ENCODE measurements around the gene S100A3.
A peak's percentile ranks its signal among the peaks of the same experiment; 100 is the strongest.

The S100A3 gene

DNA sequence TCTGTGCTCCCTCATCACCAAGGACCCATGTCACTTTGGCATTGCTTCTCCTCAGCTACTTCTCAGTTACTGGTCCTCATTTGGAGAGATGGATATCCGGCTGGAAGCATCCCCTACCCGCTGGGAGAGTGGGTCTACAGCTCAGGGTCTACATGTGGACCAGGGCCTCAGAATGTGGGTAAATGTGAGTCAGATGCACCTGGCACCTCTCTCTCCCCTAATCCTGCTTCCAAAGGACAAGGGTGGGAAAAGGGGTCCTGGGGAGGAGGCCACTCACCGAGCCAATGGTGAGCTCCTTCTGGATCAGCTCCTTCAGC is 14.2 kb downstream of the S100A3 start:
- H3K4me3 ChIP-seq (ENCODE audit: control insufficient read depth, low read depth, low read length): peak overlapping the region; percentile 100
- TF ChIP-seq, protein P1, sequence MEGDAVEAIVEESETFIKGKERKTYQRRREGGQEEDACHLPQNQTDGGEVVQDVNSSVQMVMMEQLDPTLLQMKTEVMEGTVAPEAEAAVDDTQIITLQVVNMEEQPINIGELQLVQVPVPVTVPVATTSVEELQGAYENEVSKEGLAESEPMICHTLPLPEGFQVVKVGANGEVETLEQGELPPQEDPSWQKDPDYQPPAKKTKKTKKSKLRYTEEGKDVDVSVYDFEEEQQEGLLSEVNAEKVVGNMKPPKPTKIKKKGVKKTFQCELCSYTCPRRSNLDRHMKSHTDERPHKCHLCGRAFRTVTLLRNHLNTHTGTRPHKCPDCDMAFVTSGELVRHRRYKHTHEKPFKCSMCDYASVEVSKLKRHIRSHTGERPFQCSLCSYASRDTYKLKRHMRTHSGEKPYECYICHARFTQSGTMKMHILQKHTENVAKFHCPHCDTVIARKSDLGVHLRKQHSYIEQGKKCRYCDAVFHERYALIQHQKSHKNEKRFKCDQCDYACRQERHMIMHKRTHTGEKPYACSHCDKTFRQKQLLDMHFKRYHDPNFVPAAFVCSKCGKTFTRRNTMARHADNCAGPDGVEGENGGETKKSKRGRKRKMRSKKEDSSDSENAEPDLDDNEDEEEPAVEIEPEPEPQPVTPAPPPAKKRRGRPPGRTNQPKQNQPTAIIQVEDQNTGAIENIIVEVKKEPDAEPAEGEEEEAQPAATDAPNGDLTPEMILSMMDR (conservative IDR thresholded peaks at IDR 0.05; ENCODE audit: control insufficient read depth, insufficient read depth, low read depth, low read length): no peak
- DNase-seq (ENCODE audit: low read depth): no peak

DNA sequence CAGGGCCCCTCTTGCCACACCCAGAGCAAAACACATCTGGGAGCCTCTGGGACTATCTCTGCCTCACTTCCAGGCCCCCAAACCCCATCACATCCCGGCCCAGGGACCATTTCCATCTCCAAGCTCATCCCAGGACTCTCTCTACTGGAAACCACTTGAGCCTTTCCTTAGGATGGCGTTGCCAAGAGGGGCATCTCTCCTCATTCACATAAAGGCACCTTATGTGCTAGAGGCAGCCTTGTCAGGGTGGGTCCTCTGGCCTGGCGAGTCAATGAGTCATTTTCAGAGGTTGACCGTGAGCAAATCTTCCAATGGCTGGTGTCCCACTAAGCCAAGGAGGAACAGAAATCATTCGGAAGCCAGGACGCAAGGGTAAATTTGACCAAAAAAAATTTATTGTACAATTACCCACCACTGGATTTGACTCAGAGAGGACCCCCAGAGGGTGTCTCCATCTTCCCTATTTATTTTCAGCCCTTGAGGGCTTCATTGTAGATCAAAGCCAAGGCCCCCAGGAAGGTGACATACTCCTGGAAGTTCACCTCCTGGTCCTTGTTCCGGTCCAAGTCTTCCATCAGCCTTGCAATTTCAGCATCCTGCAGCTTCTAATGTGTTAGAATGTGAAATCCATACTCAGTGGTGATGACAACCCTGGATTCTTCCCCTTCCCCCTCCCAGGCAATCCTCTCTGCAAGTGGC is 14.7 kb downstream of the S100A3 start:
- DNase-seq (ENCODE audit: low read depth): peak; percentile 74
- H3K4me3 ChIP-seq (ENCODE audit: control insufficient read depth, low read depth, low read length): peak overlapping the region; percentile 100
- TF ChIP-seq, protein P1 (conservative IDR thresholded peaks at IDR 0.05; ENCODE audit: control insufficient read depth, insufficient read depth, low read depth, low read length): no peak

DNA sequence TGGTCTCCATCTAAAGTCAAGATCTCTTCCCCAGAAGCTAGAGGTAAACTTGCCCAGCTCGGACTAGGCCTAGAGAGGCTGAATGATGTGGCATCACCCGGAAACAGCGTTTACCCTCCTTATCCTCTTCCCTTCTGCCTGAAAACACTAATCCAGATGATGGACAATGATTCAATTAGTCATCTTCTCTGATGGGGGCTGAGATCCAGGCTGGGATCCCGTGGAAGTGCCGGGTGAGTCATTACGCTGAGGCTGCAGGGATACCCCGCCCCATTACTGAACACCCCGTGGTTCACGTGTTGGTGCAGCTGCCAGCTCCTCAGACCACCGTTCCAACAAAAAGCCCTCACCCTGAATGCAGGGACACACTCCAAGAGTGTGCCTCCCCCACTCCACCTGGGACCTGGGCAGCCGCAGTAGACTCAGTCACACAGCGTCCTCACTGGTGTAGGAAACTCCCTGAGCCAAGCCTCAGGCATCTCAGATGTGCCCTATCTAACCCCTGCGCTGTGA is 15.3 kb downstream of the S100A3 start:
- DNase-seq (ENCODE audit: low read depth): peak; percentile 96
- TF ChIP-seq, protein P1 (conservative IDR thresholded peaks at IDR 0.05; ENCODE audit: control insufficient read depth, insufficient read depth, low read depth, low read length): no peak
- peak overlapping the region; percentile 100 for H3K4me3 ChIP-seq (ENCODE audit: control insufficient read depth, low read depth, low read length)

DNA sequence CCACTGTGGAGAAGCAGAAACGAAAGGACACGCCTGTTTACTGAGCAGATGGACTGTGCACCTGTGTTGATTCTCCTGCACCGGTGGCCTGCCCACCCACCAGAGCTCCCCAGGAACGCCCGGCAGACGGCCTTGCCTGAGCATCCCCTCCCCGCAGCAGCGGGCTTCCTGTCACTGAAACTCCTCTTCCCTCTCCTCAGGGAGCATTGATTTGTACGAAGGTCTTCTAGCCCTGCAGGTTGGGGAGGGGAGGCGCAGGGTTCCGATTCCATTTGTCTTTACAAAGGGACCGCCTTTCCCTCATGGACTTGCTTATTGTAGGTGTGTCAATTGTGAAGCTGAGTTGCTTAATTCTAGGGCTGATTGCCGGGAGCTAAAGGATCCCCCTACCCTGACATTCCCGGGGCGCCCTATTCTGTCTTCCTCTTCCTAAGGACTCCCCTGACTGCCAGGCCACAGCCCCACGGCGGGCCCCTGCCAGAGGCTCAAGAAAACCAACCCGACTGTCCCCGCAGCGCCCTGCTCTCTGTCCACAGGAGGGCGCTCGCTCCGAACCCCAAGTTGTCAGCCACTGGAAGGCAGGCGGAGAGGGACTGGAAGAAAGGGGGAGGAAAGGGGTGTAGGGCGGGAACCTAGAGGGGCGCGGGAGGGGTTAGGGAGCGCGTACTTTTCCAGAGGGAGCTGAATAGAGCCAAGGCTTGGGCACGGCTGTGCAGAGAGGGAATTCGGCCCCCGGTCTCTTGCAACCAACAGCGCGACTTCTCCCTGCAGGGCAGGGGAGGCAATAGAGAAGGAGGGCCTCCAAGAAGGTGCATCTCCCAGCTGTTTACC is 16.1 kb downstream of the S100A3 start:
- H3K4me3 ChIP-seq (ENCODE audit: control insufficient read depth, low read depth, low read length): peak overlapping the region; percentile 100
- DNase-seq (ENCODE audit: low read depth): peak; percentile 90
- TF ChIP-seq, protein P1 (conservative IDR thresholded peaks at IDR 0.05; ENCODE audit: control insufficient read depth, insufficient read depth, low read depth, low read length): peak; percentile 73

DNA sequence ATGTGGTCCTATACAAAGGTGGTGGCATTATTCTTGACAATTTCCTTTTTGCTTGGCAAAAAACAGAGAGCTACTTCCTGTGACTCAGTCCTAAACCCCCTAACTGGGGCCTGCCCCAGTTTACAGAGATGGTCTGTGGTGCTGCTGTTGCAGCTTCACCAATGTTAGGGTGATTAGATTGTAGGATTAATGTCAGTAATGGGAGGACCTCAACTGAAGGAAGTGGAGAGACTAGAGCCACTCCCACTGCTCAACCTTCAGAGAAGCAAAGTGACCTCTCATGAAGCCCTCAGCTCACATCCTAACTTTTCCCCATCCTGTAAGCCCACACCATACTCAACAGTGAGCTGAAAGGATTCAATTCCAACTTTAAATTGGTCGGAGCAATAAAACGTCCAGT is 16.9 kb downstream of the S100A3 start:
- H3K4me3 ChIP-seq (ENCODE audit: control insufficient read depth, low read depth, low read length): no peak overlapping the region
- DNase-seq (ENCODE audit: low read depth): no peak
- TF ChIP-seq, protein P1 (conservative IDR thresholded peaks at IDR 0.05; ENCODE audit: control insufficient read depth, insufficient read depth, low read depth, low read length): no peak

DNA sequence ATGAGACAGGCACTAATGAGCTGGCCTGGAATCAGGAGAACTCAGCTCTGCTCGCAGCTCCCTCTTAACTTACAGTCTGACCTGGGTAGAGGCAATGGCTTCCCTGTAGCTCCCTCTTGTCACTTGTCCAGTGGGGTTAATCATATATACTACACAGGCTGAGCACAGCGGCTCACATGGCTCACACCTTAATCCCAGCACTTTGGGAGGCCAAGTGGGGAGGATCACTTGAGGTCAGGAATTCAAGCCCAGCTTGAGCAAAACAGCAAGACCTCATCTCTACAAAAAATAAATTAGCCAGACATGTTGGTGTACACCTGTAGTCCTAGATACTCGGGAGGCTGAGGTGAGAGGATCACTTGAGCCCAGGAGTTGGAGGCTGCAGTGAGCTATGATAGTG is 17.4 kb downstream of the S100A3 start:
- TF ChIP-seq, protein P1 (conservative IDR thresholded peaks at IDR 0.05; ENCODE audit: control insufficient read depth, insufficient read depth, low read depth, low read length): no peak
- no peak overlapping the region for H3K4me3 ChIP-seq (ENCODE audit: control insufficient read depth, low read depth, low read length)
- DNase-seq (ENCODE audit: low read depth): no peak
